SK-N-SH treated with all-trans-retinoic acid at 6 μM for 48 hours (cell line): Measurements from ENCODE around the gene PRDX6.

Experiments used
- SNAI2 ChIP-seq: fragments of 250-450 bp; sonication (Bioruptor Pico); IDR thresholded peaks from 2 replicates; pipeline ENCODE4 v1.5.0; 2020; ENCODE audit warnings: mild to moderate bottlenecking, moderate library complexity
- TF ChIP-seq, protein P1 (sequence below): fragments of 250-450 bp; sonication (Bioruptor Pico); IDR thresholded peaks from 2 replicates; pipeline ENCODE4 v1.5.1; 2021; ENCODE audit warnings: mild to moderate bottlenecking, moderate library complexity

DNA sequence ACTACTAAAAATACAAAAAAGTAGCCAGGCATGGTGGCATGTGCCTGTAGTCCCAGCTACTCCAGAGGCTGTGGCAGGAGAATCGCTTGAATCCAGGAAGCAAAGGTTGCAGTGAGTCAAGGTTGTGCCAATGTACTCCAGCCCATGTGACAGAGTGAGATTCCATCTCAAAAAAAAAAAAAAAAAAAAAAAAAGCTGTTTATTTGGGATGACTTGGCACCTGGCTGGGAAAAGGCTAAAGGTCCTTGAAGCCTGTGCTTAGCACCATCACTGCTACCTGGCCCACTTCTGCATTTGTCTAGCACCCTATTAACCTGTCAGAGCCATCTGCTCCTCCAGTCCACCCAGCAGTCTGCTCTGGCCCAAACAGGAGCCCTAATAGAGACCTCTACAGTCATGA is 25.0 kb downstream of the PRDX6 start:
- no peak for TF ChIP-seq SNAI2
- TF ChIP-seq, protein P1, sequence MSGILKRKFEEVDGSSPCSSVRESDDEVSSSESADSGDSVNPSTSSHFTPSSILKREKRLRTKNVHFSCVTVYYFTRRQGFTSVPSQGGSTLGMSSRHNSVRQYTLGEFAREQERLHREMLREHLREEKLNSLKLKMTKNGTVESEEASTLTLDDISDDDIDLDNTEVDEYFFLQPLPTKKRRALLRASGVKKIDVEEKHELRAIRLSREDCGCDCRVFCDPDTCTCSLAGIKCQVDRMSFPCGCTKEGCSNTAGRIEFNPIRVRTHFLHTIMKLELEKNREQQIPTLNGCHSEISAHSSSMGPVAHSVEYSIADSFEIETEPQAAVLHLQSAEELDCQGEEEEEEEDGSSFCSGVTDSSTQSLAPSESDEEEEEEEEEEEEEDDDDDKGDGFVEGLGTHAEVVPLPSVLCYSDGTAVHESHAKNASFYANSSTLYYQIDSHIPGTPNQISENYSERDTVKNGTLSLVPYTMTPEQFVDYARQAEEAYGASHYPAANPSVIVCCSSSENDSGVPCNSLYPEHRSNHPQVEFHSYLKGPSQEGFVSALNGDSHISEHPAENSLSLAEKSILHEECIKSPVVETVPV (CRISPR knock-in tag): no peak
